B cell (primary cell): ENCODE results near the gene COL4A6. TPM values are rescaled to one million over a fixed set of nuclear protein-coding genes. Genes with fewer than 3 reads are reported as not detected.

ENCODE experiments used
- ATAC-seq: fragments of 200-7000 bp; cut with Tn5 transposase; one replicate; pipeline ENCODE4 v1.10.0; 2021; ENCODE audit warnings: low read depth, mild to moderate bottlenecking, moderate number of reproducible peaks, moderate library complexity
- CTCF ChIA-PET: fragments of 350-600 bp; sonication (Branson Sonifier 250); formaldehyde crosslinking; loops from one replicate; lab custom pipeline; 2021; ENCODE audit warnings: antibody characterized with exemption, inconsistent platforms; lab: Charles Lee
- POLR2A ChIA-PET: fragments of 350-600 bp; sonication (Branson Sonifier 250); formaldehyde crosslinking; loops from one replicate; lab custom pipeline; 2021; ENCODE audit warnings: antibody characterized with exemption; lab: Charles Lee
- DNase-seq: peaks from one replicate; pipeline ENCODE4 v3.0.0; 2013
- H2AFZ ChIP-seq: 2 replicates; pipeline ENCODE4 v1.6.1; 2012; ENCODE audit warnings: mild to moderate bottlenecking, low read depth, low read length; ENCODE audit not compliant: insufficient read depth, poor library complexity, severe bottlenecking
- H3K27ac ChIP-seq, 2 donors: 1 replicate in 1 of 2; 2 replicates in 1 of 2; pipeline ENCODE4 v1.5.1; 2012 to 2013; ENCODE audit warnings: low read length in 2 of 2, mild to moderate bottlenecking in 2 of 2, moderate library complexity in 1 of 2
- H3K27me3 ChIP-seq, 4 experiments: fragments of 200-600 bp in 1 of 4; sonication (generic) in 1 of 4; replicated peaks in 1 of 4; 1 replicate in 2 of 4; 2 replicates in 2 of 4; pipeline versions ENCODE4 v1.6.1 to v1.7.0; 2013 to 2016; ENCODE audit warnings: low read length in 3 of 4, mild to moderate bottlenecking in 2 of 4, mixed read lengths in 1 of 4, moderate library complexity in 1 of 4; ENCODE audit not compliant: insufficient read depth in 4 of 4, control insufficient read depth in 3 of 4; ENCODE audit errors: control extremely low read depth in 1 of 4
- H3K36me3 ChIP-seq, 2 experiments: replicated peaks in 1 of 2; 1 replicate in 1 of 2; 2 replicates in 1 of 2; pipeline versions ENCODE4 v1.6.1 to v1.7.1; 2013; ENCODE audit warnings: low read length in 1 of 2; ENCODE audit not compliant: insufficient read depth in 2 of 2, control insufficient read depth in 1 of 2; ENCODE audit errors: control extremely low read depth in 1 of 2, extremely low read depth in 1 of 2
- H3K4me1 ChIP-seq, 2 donors: fragments of 200-600 bp in 1 of 2; sonication (generic) in 1 of 2; 1 replicate in 1 of 2; 2 replicates in 1 of 2; pipeline versions ENCODE4 v1.5.1 to v1.6.1; 2013 to 2017; ENCODE audit warnings: low read length in 2 of 2; ENCODE audit not compliant: control insufficient read depth in 2 of 2, insufficient read depth in 2 of 2
- H3K4me2 ChIP-seq: replicated peaks from 2 replicates; pipeline ENCODE3; 2012; ENCODE audit warnings: mild to moderate bottlenecking, low read depth, low read length; ENCODE audit not compliant: poor library complexity, severe bottlenecking
- H3K4me3 ChIP-seq, 5 experiments: fragments of 200-600 bp in 1 of 5; sonication (generic) in 1 of 5; 1 replicate in 3 of 5; 2 replicates in 2 of 5; pipeline versions ENCODE4 v1.5.1 to v1.7.0; 2011 to 2016; ENCODE audit warnings: low read length in 4 of 5, mild to moderate bottlenecking in 4 of 5, low read depth in 2 of 5, control low read depth in 1 of 5, moderate library complexity in 1 of 5; ENCODE audit not compliant: insufficient read depth in 1 of 5; ENCODE audit errors: control extremely low read depth in 1 of 5, extremely low read depth in 1 of 5
- H3K79me2 ChIP-seq: fragments of 200-600 bp; sonication (generic); one replicate; pipeline ENCODE4 v1.6.0; 2016; ENCODE audit warnings: low read length; ENCODE audit not compliant: control insufficient read depth, insufficient read depth
- H3K9ac ChIP-seq: fragments of 200-600 bp; sonication (generic); 2 replicates; pipeline ENCODE4 v1.6.1; 2017; ENCODE audit warnings: mild to moderate bottlenecking, low read length, moderate library complexity
- H3K9me3 ChIP-seq, 3 donors: one replicate each; pipeline versions ENCODE4 v1.6.1 to v1.7.1; 2013; ENCODE audit warnings: low read length in 2 of 3; ENCODE audit not compliant: control insufficient read depth in 2 of 3, insufficient read depth in 1 of 3; ENCODE audit errors: control extremely low read depth in 1 of 3
- H4K20me1 ChIP-seq: 2 replicates; pipeline ENCODE4 v1.6.0; 2012; ENCODE audit warnings: mild to moderate bottlenecking, low read length; ENCODE audit not compliant: insufficient read depth, control insufficient read depth, poor library complexity, severe bottlenecking
- H3K27ac Mint-ChIP-seq: one replicate; pipeline ENCODE4 v1.8.0; 2021; ENCODE audit warnings: mixed read lengths
- H3K27me3 Mint-ChIP-seq: one replicate; pipeline ENCODE4 v1.8.0; 2021; ENCODE audit warnings: mixed read lengths
- H3K4me1 Mint-ChIP-seq: one replicate; pipeline ENCODE4 v1.8.0; 2021; ENCODE audit warnings: mixed read lengths
- H3K4me3 Mint-ChIP-seq: one replicate; pipeline ENCODE4 v1.8.0; 2021; ENCODE audit warnings: mixed read lengths
- H3K9me3 Mint-ChIP-seq: one replicate; pipeline ENCODE4 v1.8.0; 2022; ENCODE audit warnings: mixed read lengths; ENCODE audit not compliant: insufficient read depth
- EZH2 ChIP-seq: IDR thresholded peaks from 2 replicates; pipeline ENCODE4 v1.6.1; 2012; ENCODE audit warnings: borderline replicate concordance, low read depth, mild to moderate bottlenecking, moderate library complexity, low read length; ENCODE audit not compliant: insufficient read depth, poor library complexity, severe bottlenecking
- WGBS: methylation state at CpG from one replicate; pipeline ENCODE4 v1.1.5; 2013; ENCODE audit warnings: missing lambda C conversion rate; ENCODE audit not compliant: insufficient coverage; 5-methylcytosine and 5-hydroxymethylcytosine counted together
- intact Hi-C: fragments of 100-400 bp; cut with micrococcal nuclease; formaldehyde crosslinking; loops from one replicate; pipeline ENCODE4 v1.10.0; 2022
- polyA plus RNA-seq: library from polyadenylated mRNA; depleted of rRNA; stranded (reverse); fragments of >200 nt; gene quantifications from 2 replicates; pipeline ENCODE4 v1.2.3, GENCODE V29; 2012
- total RNA-seq, 2 donors: library from RNA; stranded (reverse); fragments of 120-200 nt in 1 of 2; gene quantifications; 1 replicate in 1 of 2; 2 replicates in 1 of 2; pipeline versions ENCODE4 v1.2.3 to v1.2.4, GENCODE V29; 2013 to 2022
- TF ChIP-seq, protein P1 (sequence below): fragments of 200-600 bp; IDR thresholded peaks from one replicate; pipeline ENCODE4 v1.8.0; 2022; ENCODE audit warnings: antibody characterized with exemption, mild to moderate bottlenecking

COL4A6 gene
- total and polyA plus RNA-seq, 2 donors (not counting 1 experiment from before 2014, with no cell fraction given) = not detected

DNA sequence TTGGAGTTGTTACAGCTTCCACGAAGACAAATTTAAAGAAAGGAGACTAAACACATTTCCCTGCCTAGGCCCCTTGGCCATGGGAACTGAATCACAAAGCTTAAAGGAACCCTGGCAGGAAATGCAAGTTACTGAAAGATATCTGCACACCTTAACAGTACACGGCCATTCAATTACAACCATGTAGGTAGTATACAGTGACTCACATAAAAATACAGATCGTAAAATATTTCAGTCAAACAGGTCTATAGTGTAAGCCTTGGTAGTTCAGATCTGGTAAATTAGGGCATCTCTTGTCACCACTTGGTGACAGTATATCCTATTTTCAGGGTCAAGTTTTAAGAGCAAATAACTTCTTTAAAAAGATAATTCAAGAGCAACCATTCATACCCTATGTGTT lies 234.7 kb downstream of the COL4A6 start:
- Histone ChIP-seq H3K4me2 (no peak overlapping the region), H3K27ac (no peak overlapping the region), H3K79me2 (no peaks in the 10 kb centered on the region), H3K4me1 (no peaks in the 10 kb centered on the region), H4K20me1 (no peaks in the 10 kb centered on the region), H3K36me3 (no peaks in the 10 kb centered on the region), H3K9me3 (no peaks in the 10 kb centered on the region), H3K9ac (no peak overlapping the region), H2AFZ (no peak overlapping the region), H3K4me3 (no peak overlapping the region), H3K27me3 (peaks cover 0 to 3% (median 0%) of the 10 kb centered on the region in 4 experiments)
- CTCF ChIA-PET = interaction anchor here (1.0 kb wide), 1 partner anchor 21 kb away, joined by 3 read pairs; no protein-coding TSS in a partner anchor
- DNase-seq = no peak
- no CpG with 5 or more reads among the region's 3 CpGs for WGBS
- H3K4me1 Mint-ChIP-seq = no peaks in the 10 kb centered on the region
- peaks cover 17% of the 10 kb centered on the region for H3K27me3 Mint-ChIP-seq
- POLR2A ChIA-PET = no interaction called here
- no peaks in the 10 kb centered on the region for H3K9me3 Mint-ChIP-seq
- intact Hi-C loops = no loop called here
- no peak for TF ChIP-seq EZH2
- TF ChIP-seq, protein P1, sequence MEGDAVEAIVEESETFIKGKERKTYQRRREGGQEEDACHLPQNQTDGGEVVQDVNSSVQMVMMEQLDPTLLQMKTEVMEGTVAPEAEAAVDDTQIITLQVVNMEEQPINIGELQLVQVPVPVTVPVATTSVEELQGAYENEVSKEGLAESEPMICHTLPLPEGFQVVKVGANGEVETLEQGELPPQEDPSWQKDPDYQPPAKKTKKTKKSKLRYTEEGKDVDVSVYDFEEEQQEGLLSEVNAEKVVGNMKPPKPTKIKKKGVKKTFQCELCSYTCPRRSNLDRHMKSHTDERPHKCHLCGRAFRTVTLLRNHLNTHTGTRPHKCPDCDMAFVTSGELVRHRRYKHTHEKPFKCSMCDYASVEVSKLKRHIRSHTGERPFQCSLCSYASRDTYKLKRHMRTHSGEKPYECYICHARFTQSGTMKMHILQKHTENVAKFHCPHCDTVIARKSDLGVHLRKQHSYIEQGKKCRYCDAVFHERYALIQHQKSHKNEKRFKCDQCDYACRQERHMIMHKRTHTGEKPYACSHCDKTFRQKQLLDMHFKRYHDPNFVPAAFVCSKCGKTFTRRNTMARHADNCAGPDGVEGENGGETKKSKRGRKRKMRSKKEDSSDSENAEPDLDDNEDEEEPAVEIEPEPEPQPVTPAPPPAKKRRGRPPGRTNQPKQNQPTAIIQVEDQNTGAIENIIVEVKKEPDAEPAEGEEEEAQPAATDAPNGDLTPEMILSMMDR = no peak
- no peak overlapping the region for H3K4me3 Mint-ChIP-seq
- no peak for ATAC-seq
- H3K27ac Mint-ChIP-seq = no peak overlapping the region

DNA sequence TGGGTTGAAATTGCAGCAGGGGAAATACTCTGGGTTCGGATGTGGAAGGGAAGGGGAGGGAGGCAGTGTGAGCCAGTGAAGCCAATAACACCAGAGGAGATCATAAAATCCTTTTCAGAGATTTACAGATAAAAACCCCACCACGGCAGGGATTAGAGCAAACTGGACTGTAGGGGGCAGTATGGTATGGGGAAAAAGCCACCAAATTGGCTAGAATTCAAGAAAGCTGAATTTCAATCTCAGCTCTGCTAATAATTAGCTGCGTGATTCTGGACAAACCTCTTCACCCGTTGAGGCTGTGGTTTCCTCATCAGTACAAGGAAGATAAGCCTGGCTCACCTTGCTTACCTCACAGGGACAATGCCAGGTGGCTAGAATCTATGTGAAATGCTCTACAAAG lies 238.5 kb downstream of the COL4A6 start:
- no peak for DNase-seq
- intact Hi-C loops = no loop called here
- CTCF ChIA-PET = no interaction called here

More for the DNA sequence above, 238.5 kb downstream of the COL4A6 start:
- no peaks in the 10 kb centered on the region for H3K4me1 ChIP-seq
- no peaks in the 10 kb centered on the region for H3K36me3 ChIP-seq
- Mint-ChIP-seq H3K4me3 (no peak overlapping the region), H3K27me3 (peaks cover 14% of the 10 kb centered on the region), H3K27ac (no peak overlapping the region), H3K9me3 (no peaks in the 10 kb centered on the region), H3K4me1 (no peaks in the 10 kb centered on the region)
- peaks cover 0 to 3% (median 0%) of the 10 kb centered on the region in 4 experiments for H3K27me3 ChIP-seq
- no peak overlapping the region for H2AFZ ChIP-seq
- H3K4me2 ChIP-seq = no peak overlapping the region
- H4K20me1 ChIP-seq = no peaks in the 10 kb centered on the region
- H3K9ac ChIP-seq = no peak overlapping the region
- TF ChIP-seq, protein P1 = no peak
- no peak for TF ChIP-seq EZH2
- WGBS = no CpG with 5 or more reads among the region's 4 CpGs
- no peaks in the 10 kb centered on the region for H3K9me3 ChIP-seq
- POLR2A ChIA-PET = no interaction called here
- H3K27ac ChIP-seq = no peak overlapping the region
- H3K79me2 ChIP-seq = no peaks in the 10 kb centered on the region
- no peak overlapping the region for H3K4me3 ChIP-seq
- ATAC-seq = no peak
